NCI-H510A (cell line): ENCODE data around the gene TERB2.
"Not testable (repeated sequence)": the region's sequence is repeated elsewhere in the genome, so short reads cannot be mapped to it uniquely, and the experiment has no call there.

ENCODE experiments used
- DNase-seq: peaks from one replicate; lab custom pipeline; 2025; lab: John Stamatoyannopoulos, UW

The TERB2 gene

GRCh38 chr15:45003731-45004410, 47.4 kb downstream of the TERB2 start:
- not testable (repeated sequence) for DNase-seq

- not testable (repeated sequence) for DNase-seq
Observed at GRCh38 chr15:45004590-45005175, 48.2 kb downstream of the TERB2 start.

GRCh38 chr15:45009046-45009445, 52.6 kb downstream of the TERB2 start:
- no peak for DNase-seq

- not testable (repeated sequence) for DNase-seq
Observed at GRCh38 chr15:45015114-45015513, 58.6 kb downstream of the TERB2 start.

GRCh38 chr15:45020222-45020900, 63.9 kb downstream of the TERB2 start:
- DNase-seq: not testable (repeated sequence)

- DNase-seq: not testable (repeated sequence)
Observed at GRCh38 chr15:45020901-45021259, 64.4 kb downstream of the TERB2 start.

GRCh38 chr15:45021348-45021747, 64.9 kb downstream of the TERB2 start:
- DNase-seq: no peak

- DNase-seq: peak; percentile 82
Observed at GRCh38 chr15:45022871-45023658, 66.6 kb downstream of the TERB2 start, which contains the start of gene SORD. Gene SORD, plus strand, starts transcription at chr15:45023195. Its CDS starts 89 bp downstream, at chr15:45023284.

- no peak for DNase-seq
Observed at GRCh38 chr15:45023659-45024225, 67.3 kb downstream of the TERB2 start.

- not testable (repeated sequence) for DNase-seq
Observed at GRCh38 chr15:45024649-45025048, 68.2 kb downstream of the TERB2 start.

GRCh38 chr15:45025627-45026026, 69.1 kb downstream of the TERB2 start:
- DNase-seq: not testable (repeated sequence)

- no peak for DNase-seq
Observed at GRCh38 chr15:45026651-45027190, 70.2 kb downstream of the TERB2 start.

GRCh38 chr15:45027220-45027619, 70.7 kb downstream of the TERB2 start:
- no peak for DNase-seq
